Measurements from ENCODE around the gene ANKRD18A. TPM values are rescaled to one million over a fixed set of nuclear protein-coding genes. Genes with fewer than 3 reads are reported as not detected.
A peak's percentile ranks its signal among the peaks of the same experiment; 100 is the strongest.

The ANKRD18A gene
- total and polyA plus RNA-seq, 2 of the 13 experiments (the other 11 are each of a cell fraction or from before 2014, with no cell fraction given) = 5.9 to 7.6 TPM

- TF ChIP-seq ATF6 (CRISPR knock-in tag; conservative IDR thresholded peaks at IDR 0.05) (no peak), ZNF530 (CRISPR knock-in tag; IDR thresholded peaks at IDR 0.05; ENCODE audit: low read depth) (no peak), ZNF180 (CRISPR knock-in tag; IDR thresholded peaks at IDR 0.05; ENCODE audit: borderline replicate concordance, low read depth) (no peak), RELA (CRISPR knock-in tag; IDR thresholded peaks at IDR 0.05) (no peak), PAF1 (CRISPR knock-in tag; IDR thresholded peaks at IDR 0.05) (no peak), TFE3 (CRISPR knock-in tag; IDR thresholded peaks at IDR 0.05) (peak; percentile 57; the same call in 1 of the 2 replicates), ZBTB8A (CRISPR knock-in tag; IDR thresholded peaks at IDR 0.05; ENCODE audit: borderline replicate concordance, low read depth) (peak; percentile 67; the same call in 1 of the 2 replicates), ZNF30 (CRISPR knock-in tag; IDR thresholded peaks at IDR 0.05) (no peak), ZUFSP (CRISPR knock-in tag; IDR thresholded peaks at IDR 0.05; ENCODE audit: borderline replicate concordance) (no peak), ETV6 (CRISPR knock-in tag; conservative IDR thresholded peaks at IDR 0.05) (peak; percentile 46; the same call in 1 of the 2 replicates), NR2F6 (IDR thresholded peaks at IDR 0.05) (no peak), NR2F6 (CRISPR knock-in tag; IDR thresholded peaks at IDR 0.05) (0 out of 2 replicates have a peak, but pooled peaks have one; percentile 9), SRF (IDR thresholded peaks at IDR 0.05; ENCODE audit: low read depth, low read length) (no peak), THRA (CRISPR knock-in tag; IDR thresholded peaks at IDR 0.05; ENCODE audit: borderline replicate concordance) (no peak), ZNF598 (CRISPR knock-in tag; IDR thresholded peaks at IDR 0.05; ENCODE audit: borderline replicate concordance) (peak; percentile 83; the same call in 1 of the 2 replicates), GPBP1L1 (CRISPR knock-in tag; IDR thresholded peaks at IDR 0.05) (no peak), ZFP62 (CRISPR knock-in tag; IDR thresholded peaks at IDR 0.05) (no peak), HNF1B (CRISPR knock-in tag; IDR thresholded peaks at IDR 0.05) (peak; percentile 48; the same call in 1 of the 2 replicates), ZNF678 (CRISPR knock-in tag; IDR thresholded peaks at IDR 0.05) (peak; percentile 35; the same call in 1 of the 2 replicates)
These were observed at the start of gene ANKRD18A (continued) for GRCh38 chr9:38620483-38621433.
